NB4 (cell line): ENCODE results near the gene IFI27L1.

Experiments used
- DNase-seq: peaks from one replicate; pipeline ENCODE4 v3.0.0; 2010; ENCODE audit warnings: low read depth
- H3K4me3 ChIP-seq: one replicate; pipeline ENCODE4 v1.5.1; 2011; ENCODE audit warnings: mild to moderate bottlenecking, low read depth, low read length, moderate library complexity
- MYC ChIP-seq: IDR thresholded peaks from 2 replicates; pipeline ENCODE4 v1.6.1; 2011; ENCODE audit warnings: low read depth, low read length
- POLR2A ChIP-seq: IDR thresholded peaks from 2 replicates; pipeline ENCODE4 v1.6.1; 2011; ENCODE audit warnings: mild to moderate bottlenecking; ENCODE audit not compliant: insufficient read length; ENCODE audit errors: extremely low read depth
- TF ChIP-seq, protein P1 (sequence below): IDR thresholded peaks from 2 replicates; pipeline ENCODE4 v1.6.1; 2011; ENCODE audit warnings: low read depth, low read length
- TF ChIP-seq, protein P2 (sequence below): IDR thresholded peaks from one replicate; pipeline ENCODE4 v1.5.1; 2012; ENCODE audit warnings: low read depth, low read length

The IFI27L1 gene

GRCh38 chr14:94079891-94080620 lies 1.1 kb upstream of the IFI27L1 start:
- peak; percentile 8 for DNase-seq
- peak overlapping the region; percentile 72 for H3K4me3 ChIP-seq
- TF ChIP-seq, protein P1, sequence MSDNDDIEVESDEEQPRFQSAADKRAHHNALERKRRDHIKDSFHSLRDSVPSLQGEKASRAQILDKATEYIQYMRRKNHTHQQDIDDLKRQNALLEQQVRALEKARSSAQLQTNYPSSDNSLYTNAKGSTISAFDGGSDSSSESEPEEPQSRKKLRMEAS = no peak
- no peak for TF ChIP-seq POLR2A
- TF ChIP-seq MYC = no peak
- TF ChIP-seq, protein P2, sequence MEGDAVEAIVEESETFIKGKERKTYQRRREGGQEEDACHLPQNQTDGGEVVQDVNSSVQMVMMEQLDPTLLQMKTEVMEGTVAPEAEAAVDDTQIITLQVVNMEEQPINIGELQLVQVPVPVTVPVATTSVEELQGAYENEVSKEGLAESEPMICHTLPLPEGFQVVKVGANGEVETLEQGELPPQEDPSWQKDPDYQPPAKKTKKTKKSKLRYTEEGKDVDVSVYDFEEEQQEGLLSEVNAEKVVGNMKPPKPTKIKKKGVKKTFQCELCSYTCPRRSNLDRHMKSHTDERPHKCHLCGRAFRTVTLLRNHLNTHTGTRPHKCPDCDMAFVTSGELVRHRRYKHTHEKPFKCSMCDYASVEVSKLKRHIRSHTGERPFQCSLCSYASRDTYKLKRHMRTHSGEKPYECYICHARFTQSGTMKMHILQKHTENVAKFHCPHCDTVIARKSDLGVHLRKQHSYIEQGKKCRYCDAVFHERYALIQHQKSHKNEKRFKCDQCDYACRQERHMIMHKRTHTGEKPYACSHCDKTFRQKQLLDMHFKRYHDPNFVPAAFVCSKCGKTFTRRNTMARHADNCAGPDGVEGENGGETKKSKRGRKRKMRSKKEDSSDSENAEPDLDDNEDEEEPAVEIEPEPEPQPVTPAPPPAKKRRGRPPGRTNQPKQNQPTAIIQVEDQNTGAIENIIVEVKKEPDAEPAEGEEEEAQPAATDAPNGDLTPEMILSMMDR = no peak

DNA sequence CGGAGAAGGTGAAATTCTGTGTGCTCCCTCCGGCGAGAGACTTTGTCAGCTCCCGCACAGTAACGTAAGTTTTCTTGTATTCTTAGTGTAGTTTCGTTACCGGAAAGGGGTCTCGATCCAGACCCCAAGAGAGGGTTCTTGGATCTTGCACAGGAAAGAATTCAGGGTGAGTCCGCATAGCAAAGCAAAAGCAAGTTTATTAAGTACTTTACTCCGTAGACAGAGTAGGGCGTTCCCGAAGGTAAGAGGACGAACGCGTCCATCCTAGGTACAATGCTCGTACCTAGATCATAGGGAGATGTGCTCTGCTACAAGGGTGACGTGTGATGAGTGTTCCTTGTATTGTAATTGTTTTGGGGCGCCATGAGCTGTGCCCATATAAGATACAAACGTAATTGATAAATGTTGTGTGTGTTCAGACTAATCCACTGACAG lies 293 bp downstream of the IFI27L1 start:
- TF ChIP-seq MYC = no peak
- TF ChIP-seq, protein P2 = no peak
- TF ChIP-seq, protein P1 = no peak
- TF ChIP-seq POLR2A = no peak
- DNase-seq = no peak

DNA sequence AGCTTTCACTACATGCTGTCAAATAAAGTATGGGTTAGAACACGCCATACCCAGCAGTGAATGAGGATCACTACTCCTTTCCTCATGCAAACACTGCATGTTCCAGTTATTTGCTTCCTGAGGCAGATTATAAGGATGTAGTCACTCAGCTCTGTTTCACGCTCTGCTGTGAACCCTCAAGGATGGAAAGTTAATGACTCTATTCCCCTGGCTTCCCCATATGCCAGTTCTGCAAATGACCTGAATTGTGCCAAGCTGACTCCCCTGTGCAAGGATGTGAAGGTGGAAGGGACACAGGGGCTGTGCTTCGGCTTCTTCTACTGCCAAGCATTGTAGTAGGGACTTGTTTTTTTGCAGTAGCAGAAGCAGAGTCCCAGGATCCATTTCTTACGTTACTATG lies 6.8 kb downstream of the IFI27L1 start:
- H3K4me3 ChIP-seq = no peak overlapping the region
- no peak for DNase-seq
- TF ChIP-seq, protein P1 = no peak

More for the DNA sequence above, 293 bp downstream of the IFI27L1 start:
- H3K4me3 ChIP-seq = peak overlapping the region; percentile 72

DNA sequence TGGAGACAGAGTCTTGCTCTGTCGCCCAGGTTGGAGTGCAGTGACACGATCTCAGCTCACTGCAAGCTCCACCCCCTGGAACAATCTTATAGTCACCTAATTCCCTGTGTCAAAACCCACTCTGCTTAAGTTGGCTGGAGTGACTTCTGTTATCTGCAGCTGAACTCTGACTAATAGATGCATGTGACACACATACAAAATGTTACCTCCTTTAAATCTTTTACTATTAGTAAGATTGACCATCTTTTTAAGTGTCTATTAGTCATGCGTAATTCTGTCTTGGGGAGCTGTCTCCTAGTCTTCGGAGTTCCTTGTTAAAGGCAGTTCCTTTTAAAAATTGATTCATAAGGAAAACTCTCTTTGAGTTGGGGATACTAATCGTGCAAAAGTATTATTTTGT lies 7.4 kb downstream of the IFI27L1 start:
- no peak overlapping the region for H3K4me3 ChIP-seq
- no peak for DNase-seq
- TF ChIP-seq, protein P2 = no peak
- TF ChIP-seq POLR2A (no peak), MYC (no peak)
- TF ChIP-seq, protein P1 = no peak

DNA sequence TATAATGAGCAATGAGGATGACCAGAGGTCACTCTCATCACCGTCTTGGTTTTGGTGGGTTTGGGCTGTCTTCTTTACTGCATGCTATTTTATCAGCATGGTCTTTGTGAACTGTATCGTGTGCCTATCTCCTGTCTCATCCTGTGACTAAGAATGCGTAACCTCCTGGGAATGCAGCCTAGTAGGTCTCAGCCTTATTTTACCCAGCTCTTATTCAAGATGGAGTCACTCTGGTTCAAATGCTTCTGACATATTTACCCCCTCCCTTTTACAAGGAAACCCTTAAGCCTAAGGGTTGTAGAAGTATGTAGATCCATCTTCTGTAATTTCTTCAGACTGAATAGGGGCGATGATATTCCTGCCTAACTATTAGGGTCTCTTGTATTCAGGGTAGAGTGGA lies 8.4 kb downstream of the IFI27L1 start:
- TF ChIP-seq MYC = no peak
- H3K4me3 ChIP-seq = no peak overlapping the region
- no peak for DNase-seq

GRCh38 chr14:94093418-94093817 lies 12.3 kb downstream of the IFI27L1 start:
- TF ChIP-seq, protein P1 = no peak
- TF ChIP-seq POLR2A (no peak), MYC (no peak)
- TF ChIP-seq, protein P2 = no peak
- H3K4me3 ChIP-seq = no peak overlapping the region
- no peak for DNase-seq

- TF ChIP-seq MYC = no peak
- TF ChIP-seq, protein P1 = no peak
- TF ChIP-seq POLR2A = no peak
- TF ChIP-seq, protein P2 = no peak
- H3K4me3 ChIP-seq = no peak overlapping the region
- DNase-seq = no peak
These were observed 16.0 kb downstream of the IFI27L1 start for GRCh38 chr14:94097091-94097490.
